Activated T-cell treated with anti-CD3 and anti-CD28 coated beads, Interleukin-2, amount 50 U/mL, for 24 hours (primary cell): ENCODE data around the gene ZNF514.

Experiments used
- DNase-seq: peaks from one replicate; pipeline ENCODE4 v3.0.0-alpha.2; 2020
- H3K27ac Mint-ChIP-seq: 2 replicates; pipeline ENCODE4 v1.8.0; 2020; ENCODE audit warnings: mild to moderate bottlenecking, mixed read lengths
- H3K27me3 Mint-ChIP-seq: 2 replicates; pipeline ENCODE4 v1.8.0; 2020; ENCODE audit warnings: mixed read lengths
- H3K36me3 Mint-ChIP-seq: 2 replicates; pipeline ENCODE4 v1.8.0; 2020; ENCODE audit warnings: low read depth, mixed read lengths
- H3K4me1 Mint-ChIP-seq: 2 replicates; pipeline ENCODE4 v1.8.0; 2020; ENCODE audit warnings: low read depth, mixed read lengths
- H3K4me3 Mint-ChIP-seq: 2 replicates; pipeline ENCODE4 v1.8.0; 2020; ENCODE audit warnings: mild to moderate bottlenecking, moderate library complexity, mixed read lengths
- H3K9me3 Mint-ChIP-seq: 2 replicates; pipeline ENCODE4 v1.8.0; 2020; ENCODE audit warnings: mixed read lengths

Gene ZNF514

DNA sequence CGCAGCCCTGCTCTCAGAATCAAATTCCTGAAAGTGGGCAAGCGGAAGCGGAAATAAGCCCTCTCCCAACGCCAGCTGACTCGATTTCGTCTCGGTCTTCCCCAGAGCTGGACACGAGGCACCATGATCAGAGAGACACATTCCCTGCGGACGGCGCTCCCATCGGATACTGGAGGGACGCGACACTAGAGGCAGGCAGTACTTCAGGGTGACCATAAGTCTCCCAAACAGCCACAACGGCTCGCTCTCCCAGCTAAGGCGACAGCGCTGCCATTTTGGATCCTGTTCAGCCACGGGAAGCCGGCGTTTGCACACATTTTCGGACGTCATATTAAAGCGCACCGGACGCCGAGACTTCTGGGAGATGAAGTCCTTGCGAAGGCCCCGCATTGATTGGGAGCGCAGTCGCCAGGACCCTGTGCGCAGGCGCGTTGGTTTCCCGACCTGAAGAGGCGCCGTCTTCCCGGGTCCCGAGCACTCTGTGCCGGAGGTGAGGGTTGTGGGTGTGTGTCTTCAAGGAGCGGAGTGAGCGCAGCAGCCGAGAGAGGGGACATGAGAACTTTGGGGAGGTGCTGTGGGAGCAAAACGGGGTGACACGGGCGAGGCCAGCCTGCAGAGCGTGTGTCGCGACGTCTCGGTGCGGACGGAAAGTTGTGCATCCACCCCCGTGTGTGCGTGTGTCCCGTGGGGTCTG, 5.9 kb upstream of the ZNF514 start, which contains the start of gene ZNF2:
Gene ZNF2, plus strand, starts transcription at position 439 of the 694 bp plus-strand sequence. CDS start 10,418 bp downstream, outside the sequence.
- peaks cover 38% of the 10 kb centered on the region for H3K36me3 Mint-ChIP-seq
- H3K9me3 Mint-ChIP-seq, result no peaks in the 10 kb centered on the region
- H3K4me1 Mint-ChIP-seq, result peaks cover 34% of the 10 kb centered on the region
- H3K27me3 Mint-ChIP-seq, result no peaks in the 10 kb centered on the region
- peak within 1 kb of the TSS; percentile 97 for H3K27ac Mint-ChIP-seq
- H3K4me3 Mint-ChIP-seq, result peak within 1 kb of the TSS; percentile 98
- peak; percentile 96 for DNase-seq

DNA sequence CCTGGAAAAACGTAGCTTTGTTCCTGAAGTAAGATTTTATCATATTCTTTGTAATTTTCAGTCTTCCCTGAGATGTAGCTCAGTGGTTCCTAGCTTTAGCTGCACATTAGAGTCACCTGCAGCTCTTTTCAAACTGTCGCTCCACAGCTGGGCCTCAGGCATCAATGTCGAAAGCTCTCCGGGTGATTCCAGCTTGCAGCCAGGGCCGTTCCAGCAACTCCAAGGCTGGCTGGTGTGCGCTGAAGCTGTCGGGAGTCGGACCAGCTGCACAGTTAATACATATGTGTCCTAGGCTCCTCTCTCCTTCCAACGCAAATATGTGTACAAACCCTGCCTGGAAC, 5.4 kb upstream of the ZNF514 start:
- Mint-ChIP-seq H3K36me3 (peaks cover 38% of the 10 kb centered on the region), H3K4me3 (peak overlapping the region; percentile 98)
- DNase-seq, result no peak

DNA sequence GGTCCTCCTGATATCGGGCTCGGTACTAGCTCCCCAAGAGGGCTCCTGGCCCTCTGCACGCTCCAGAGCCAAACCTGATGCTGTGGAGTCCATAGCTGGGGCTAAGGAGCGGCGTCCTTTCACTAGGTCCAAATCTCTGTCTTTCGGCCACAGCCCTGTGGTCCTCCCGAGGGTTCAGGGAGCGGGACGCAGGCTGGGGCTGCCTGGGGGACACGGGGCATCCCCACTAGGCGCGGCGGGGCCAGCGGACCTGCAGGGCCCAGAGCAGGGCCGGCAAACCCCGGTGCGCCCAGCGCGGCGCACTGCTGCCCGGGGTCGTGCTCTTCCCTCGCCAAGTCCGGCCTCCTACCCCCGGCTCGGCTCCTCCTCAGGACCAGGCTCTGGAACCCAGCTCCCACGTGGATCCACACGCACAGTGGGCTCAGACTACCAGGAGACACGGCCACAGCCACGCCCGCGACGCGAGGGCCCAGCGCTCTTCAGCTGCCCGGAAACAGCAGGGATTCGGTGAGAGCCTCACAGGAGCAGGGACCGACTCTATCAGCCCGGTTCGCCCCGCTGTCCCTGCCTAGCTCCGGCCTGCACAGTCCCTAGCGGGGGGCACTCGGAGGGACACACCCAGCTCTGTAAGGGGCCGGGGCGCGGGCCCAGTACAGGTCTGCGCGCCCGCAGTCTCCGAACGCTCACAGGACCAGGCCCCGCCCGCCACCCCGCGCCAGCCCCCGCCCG, 593 bp downstream of the ZNF514 start:
- Mint-ChIP-seq H3K27ac (peak overlapping the region; percentile 55), H3K4me1 (peaks cover 23% of the 10 kb centered on the region), H3K4me3 (peak overlapping the region; percentile 76), H3K9me3 (peaks cover 21% of the 10 kb centered on the region), H3K36me3 (peaks cover 45% of the 10 kb centered on the region), H3K27me3 (no peaks in the 10 kb centered on the region)
- DNase-seq, result peak; percentile 72

More for the DNA sequence above, 5.4 kb upstream of the ZNF514 start:
- H3K27me3 Mint-ChIP-seq, result no peaks in the 10 kb centered on the region
- peaks cover 38% of the 10 kb centered on the region for H3K4me1 Mint-ChIP-seq
- H3K27ac Mint-ChIP-seq, result peak overlapping the region; percentile 97
- no peaks in the 10 kb centered on the region for H3K9me3 Mint-ChIP-seq

DNA sequence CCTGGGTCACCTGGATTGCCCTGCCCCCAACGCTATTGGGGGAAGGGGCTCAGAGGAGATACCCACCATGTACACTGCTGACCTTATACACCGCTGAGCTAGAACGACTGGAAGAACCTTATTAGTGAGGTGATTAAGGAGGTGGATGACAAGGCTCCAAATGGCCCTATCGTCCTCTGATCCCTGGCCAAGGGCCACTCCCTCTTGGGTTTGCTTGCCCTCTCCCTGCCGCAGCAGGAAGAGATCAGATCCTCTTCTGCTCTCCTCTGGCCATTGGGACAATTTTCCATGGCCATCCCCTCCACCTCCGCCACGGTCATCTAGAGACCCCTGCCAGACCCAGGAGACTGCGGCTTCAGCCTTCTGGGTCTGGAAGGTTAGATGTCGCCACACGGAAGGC, 1.2 kb downstream of the ZNF514 start:
- H3K4me1 Mint-ChIP-seq, result peaks cover 17% of the 10 kb centered on the region
- H3K27me3 Mint-ChIP-seq, result no peaks in the 10 kb centered on the region
- peak overlapping the region; percentile 76 for H3K4me3 Mint-ChIP-seq
- peaks cover 28% of the 10 kb centered on the region for H3K9me3 Mint-ChIP-seq
- DNase-seq, result peak; percentile 31
- H3K36me3 Mint-ChIP-seq, result peaks cover 48% of the 10 kb centered on the region
- no peak overlapping the region for H3K27ac Mint-ChIP-seq

DNA sequence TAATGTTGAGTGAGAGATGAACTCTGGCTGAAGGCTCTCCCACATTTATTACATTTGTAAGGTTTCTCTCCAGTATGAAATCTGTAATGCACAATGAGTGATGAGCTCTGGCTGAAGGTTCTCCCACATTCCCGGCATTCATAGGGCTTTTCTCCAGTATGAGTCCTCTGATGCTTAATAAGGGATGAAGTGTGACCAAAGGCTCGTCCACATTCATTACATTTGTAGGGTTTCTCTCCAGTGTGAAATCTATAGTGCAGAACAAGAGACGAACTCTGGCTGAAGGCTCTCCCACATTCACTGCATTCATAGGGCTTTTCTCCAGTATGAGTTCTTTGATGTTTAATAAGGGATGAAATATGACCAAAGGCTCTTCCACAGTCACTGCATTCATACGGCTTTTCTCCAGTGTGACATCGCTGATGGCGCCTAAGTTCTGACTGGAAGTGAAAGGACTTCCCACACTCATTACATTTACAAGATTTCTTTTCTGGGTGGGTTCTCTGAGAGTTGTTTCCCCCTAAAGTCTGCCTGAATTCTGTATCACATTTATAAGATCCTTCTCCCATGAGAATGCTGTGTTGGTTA, 10.2 kb downstream of the ZNF514 start:
- no peak overlapping the region for H3K27ac Mint-ChIP-seq
- no peak overlapping the region for H3K4me3 Mint-ChIP-seq
- peaks cover 85% of the 10 kb centered on the region for H3K9me3 Mint-ChIP-seq
- peaks cover 94% of the 10 kb centered on the region for H3K36me3 Mint-ChIP-seq
- H3K4me1 Mint-ChIP-seq, result no peaks in the 10 kb centered on the region
- no peak for DNase-seq
- H3K27me3 Mint-ChIP-seq, result no peaks in the 10 kb centered on the region

DNA sequence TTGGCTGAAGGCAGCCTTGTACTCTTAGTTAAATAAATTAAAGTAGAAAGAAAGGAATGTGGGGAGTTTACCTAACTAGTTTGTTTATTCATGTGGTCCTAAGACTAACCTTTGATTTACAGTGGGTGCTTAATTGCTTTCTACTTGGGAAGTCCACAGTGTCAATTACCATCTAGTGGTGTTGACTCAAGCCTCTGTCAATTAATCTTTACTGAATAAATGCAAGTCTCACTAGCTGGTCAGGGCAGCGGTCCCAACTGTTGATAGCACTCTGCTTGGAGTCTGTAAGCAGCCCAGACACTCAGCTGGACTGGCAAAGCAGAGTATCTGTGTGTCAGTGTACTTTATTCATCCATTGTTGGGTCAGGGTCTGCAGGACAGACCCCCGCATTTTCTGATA, 15.8 kb downstream of the ZNF514 start:
- Mint-ChIP-seq H3K27me3 (no peaks in the 10 kb centered on the region), H3K4me3 (no peak overlapping the region), H3K36me3 (peaks cover 74% of the 10 kb centered on the region), H3K27ac (no peak overlapping the region), H3K9me3 (peaks cover 69% of the 10 kb centered on the region), H3K4me1 (no peaks in the 10 kb centered on the region)
- DNase-seq, result no peak

DNA sequence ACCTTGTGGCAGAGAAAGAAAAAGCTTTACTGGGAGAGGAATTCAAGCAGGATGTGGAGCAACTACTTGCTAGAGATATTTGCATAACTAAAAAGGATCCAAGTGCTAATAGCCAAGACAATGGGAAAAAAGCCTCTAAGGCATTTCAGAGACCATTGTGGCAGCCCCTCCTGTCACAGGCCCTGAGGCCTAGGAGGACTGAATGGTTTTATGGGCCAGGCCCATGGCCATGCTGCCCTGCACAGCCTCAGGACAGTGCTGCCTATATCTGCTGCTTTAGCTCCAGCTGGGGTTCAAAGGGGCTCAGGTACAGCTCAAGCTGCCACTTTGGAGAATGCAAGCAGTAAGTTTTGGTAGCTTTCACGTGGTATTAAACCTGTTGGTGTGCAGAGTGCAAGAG, 20.9 kb downstream of the ZNF514 start:
- Mint-ChIP-seq H3K27me3 (no peaks in the 10 kb centered on the region), H3K9me3 (peaks cover 52% of the 10 kb centered on the region), H3K4me3 (no peak overlapping the region), H3K4me1 (no peaks in the 10 kb centered on the region), H3K36me3 (peaks cover 51% of the 10 kb centered on the region), H3K27ac (no peak overlapping the region)
- DNase-seq, result no peak

DNA sequence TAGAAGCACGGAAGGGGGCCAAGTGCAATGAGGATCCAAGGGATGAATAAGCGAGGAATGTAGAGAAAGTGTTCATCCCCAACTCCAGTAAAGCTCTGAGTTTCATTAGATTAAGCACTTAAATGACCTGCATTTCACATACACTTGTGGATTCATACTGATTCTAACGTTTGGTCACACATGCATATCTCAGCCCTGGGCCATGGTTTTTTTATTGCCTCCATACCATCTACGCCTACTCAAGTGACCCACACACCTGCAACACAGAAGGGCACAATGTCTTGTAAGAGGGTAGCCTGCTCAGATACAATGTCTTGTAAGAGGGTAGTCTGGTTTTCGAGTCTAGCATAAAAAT, 37.5 kb downstream of the ZNF514 start:
- H3K4me3 Mint-ChIP-seq, result peak overlapping the region; percentile 97
- H3K27ac Mint-ChIP-seq, result peak overlapping the region; percentile 92
- no peaks in the 10 kb centered on the region for H3K9me3 Mint-ChIP-seq
- peaks cover 42% of the 10 kb centered on the region for H3K36me3 Mint-ChIP-seq
- no peak for DNase-seq
- peaks cover 44% of the 10 kb centered on the region for H3K4me1 Mint-ChIP-seq
- H3K27me3 Mint-ChIP-seq, result no peaks in the 10 kb centered on the region

DNA sequence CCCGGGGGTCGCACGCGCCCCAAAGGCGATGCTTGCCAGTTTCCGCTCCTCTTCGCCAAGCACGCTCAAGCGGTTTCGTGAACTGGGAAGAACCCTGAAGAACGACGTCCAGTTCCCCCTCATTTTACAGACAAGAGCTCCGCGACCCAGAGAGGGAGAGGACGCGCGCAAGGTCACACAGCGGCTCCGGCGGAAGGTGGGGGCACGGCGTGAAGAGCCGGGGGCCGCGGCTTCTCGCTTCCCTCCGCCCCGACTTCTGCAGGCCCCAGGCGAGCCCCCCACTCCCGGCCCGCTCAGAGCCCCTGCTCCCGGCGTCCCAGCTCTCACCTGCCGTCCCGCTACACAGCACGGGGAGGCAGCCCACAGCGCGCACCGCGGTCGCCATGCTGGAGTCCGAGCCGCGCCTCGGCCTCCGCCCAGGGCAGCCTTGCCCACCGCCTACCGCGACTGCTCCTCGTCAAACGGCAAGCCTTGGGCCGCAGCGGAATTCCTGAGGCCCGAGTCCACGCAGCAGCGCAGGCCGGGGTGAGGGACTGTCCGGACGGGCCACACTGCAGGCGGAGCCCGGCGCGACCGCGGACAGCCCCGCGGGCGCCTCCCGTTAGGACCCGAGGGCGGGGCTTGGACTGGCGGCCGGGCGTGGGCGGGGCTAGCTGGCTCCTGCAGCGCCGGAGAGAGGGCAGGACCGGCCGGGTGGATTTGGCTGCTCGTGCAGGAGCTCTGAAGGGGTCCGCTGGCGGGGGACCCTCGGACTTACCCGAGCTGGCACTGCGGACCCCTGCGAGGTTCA, 38.0 kb downstream of the ZNF514 start, which contains the start of gene MRPS5:
Gene MRPS5, minus strand, starts transcription at position 402 of the 790 bp plus-strand sequence. Its CDS starts 17 bp downstream, at position 385.
- Mint-ChIP-seq H3K27me3 (no peaks in the 10 kb centered on the region), H3K4me1 (peaks cover 46% of the 10 kb centered on the region), H3K9me3 (no peaks in the 10 kb centered on the region), H3K4me3 (peak within 1 kb of the TSS; percentile 97), H3K27ac (peak within 1 kb of the TSS; percentile 96), H3K36me3 (peaks cover 47% of the 10 kb centered on the region)
- peak; percentile 97 for DNase-seq

DNA sequence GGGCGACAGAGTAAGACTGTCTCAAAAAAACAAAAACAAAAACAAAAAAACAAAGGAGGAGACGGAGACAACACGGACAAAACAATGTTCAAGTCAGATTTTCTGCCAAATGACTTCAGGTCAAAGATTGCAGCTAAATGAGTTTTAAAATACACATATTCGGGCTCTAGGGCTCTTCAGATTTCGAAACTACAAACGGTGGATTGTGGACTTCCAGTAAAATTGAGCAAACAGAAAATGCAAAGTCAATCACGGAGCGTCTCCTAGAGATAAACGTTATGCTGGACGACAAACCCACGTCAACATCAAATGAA, 38.6 kb downstream of the ZNF514 start:
- Mint-ChIP-seq H3K36me3 (peaks cover 51% of the 10 kb centered on the region), H3K4me1 (peaks cover 47% of the 10 kb centered on the region), H3K9me3 (no peaks in the 10 kb centered on the region), H3K27ac (peak overlapping the region; percentile 96), H3K27me3 (no peaks in the 10 kb centered on the region), H3K4me3 (peak overlapping the region; percentile 97)
- no peak for DNase-seq

DNA sequence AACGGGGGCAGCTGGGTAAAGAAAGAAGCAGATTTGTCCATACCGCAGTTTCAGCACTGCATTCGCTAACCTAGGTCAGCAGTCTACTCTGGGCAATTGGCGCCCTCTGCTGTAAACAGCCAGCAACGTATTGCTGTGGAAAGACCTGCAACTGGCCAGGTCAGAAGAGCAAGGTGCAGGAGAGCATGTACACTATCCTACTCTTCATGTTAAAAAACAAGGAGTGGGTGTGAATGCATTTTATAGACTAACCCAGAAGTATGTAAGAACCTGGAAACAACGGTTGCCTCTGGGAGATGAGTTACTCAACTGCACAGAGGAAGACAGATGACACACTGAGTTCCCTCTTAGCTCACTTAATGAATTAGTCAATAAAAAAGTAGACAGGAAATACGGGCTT, 44.2 kb downstream of the ZNF514 start:
- Mint-ChIP-seq H3K4me1 (peaks cover 50% of the 10 kb centered on the region), H3K36me3 (peaks cover 82% of the 10 kb centered on the region), H3K27me3 (no peaks in the 10 kb centered on the region), H3K27ac (no peak overlapping the region), H3K4me3 (no peak overlapping the region), H3K9me3 (no peaks in the 10 kb centered on the region)
- peak; percentile 73 for DNase-seq

DNA sequence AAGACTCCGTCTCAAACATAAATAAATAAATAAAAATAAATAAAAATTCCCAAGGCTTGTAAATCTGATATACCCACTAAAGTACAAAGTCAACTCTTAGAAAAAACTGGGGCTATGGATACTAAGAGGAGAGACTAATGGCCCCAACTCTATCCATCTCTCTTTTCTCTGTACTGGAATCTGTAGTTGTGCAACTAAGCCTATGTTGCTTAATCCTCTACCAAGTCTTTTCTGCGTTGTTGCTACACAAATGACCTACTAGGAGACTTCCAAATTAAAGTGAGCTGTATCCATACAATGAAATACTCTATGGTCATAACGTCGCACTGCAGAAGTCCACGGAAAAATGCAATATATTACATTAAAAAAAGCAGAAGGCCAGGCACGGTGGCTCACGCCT, 46.2 kb downstream of the ZNF514 start:
- Mint-ChIP-seq H3K36me3 (peaks cover 78% of the 10 kb centered on the region), H3K9me3 (no peaks in the 10 kb centered on the region), H3K27ac (no peak overlapping the region), H3K4me3 (no peak overlapping the region), H3K27me3 (no peaks in the 10 kb centered on the region), H3K4me1 (peaks cover 30% of the 10 kb centered on the region)
- DNase-seq, result no peak

DNA sequence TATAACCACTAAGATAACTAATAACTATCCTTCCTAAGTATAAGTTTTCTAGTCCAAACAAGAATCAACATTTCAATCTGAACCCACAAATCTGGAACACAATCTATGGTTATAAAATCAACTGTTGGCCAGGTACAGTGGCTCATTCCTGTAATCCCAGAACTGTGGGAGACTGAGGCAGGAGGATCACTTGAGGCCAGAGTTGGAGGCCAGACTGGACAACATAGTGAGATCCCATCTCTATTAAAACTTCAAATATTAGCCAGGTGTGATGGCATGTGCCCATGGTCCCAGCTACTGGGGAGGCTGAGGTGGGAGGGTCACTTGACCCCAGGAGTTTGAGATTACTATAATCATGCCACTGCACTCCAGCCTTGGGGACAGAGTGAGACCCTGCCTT, 49.3 kb downstream of the ZNF514 start:
- DNase-seq, result no peak
- Mint-ChIP-seq H3K36me3 (peaks cover 83% of the 10 kb centered on the region), H3K4me1 (peaks cover 10% of the 10 kb centered on the region), H3K27me3 (no peaks in the 10 kb centered on the region), H3K9me3 (no peaks in the 10 kb centered on the region), H3K27ac (peak overlapping the region; percentile 11), H3K4me3 (no peak overlapping the region)

DNA sequence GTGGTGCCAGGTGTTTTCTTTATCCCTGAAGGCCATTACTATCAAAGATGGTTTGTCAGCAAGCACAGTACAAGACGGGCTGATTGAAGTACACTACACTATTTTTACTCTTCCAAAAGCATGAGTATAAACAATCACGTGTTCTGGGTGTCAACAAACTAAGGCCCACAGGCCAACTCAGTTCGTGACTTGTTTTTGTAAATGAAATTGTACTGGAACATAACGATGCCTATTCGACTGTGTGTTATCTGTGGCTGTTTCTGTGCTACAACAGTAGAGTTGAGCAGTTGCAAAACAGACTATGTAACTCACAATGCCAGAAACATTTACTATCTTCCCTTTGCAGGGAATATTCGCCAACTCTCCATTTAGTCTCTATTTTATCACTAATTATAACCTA, 50.4 kb downstream of the ZNF514 start:
- H3K4me1 Mint-ChIP-seq, result peaks cover 2% of the 10 kb centered on the region
- DNase-seq, result no peak
- no peak overlapping the region for H3K27ac Mint-ChIP-seq
- H3K27me3 Mint-ChIP-seq, result no peaks in the 10 kb centered on the region
- no peak overlapping the region for H3K4me3 Mint-ChIP-seq
- no peaks in the 10 kb centered on the region for H3K9me3 Mint-ChIP-seq
- peaks cover 83% of the 10 kb centered on the region for H3K36me3 Mint-ChIP-seq
